DOHH2 (cell line): Measurements from ENCODE around the gene PTPRN2.

Source experiments
- H3F3A ChIP-seq: fragments of 200-600 bp; sonication (generic), shearing (Covaris generic); 2 replicates; pipeline ENCODE4 v1.6.0; 2016; ENCODE audit warnings: antibody characterized with exemption, mild to moderate bottlenecking; ENCODE audit not compliant: control insufficient read depth, insufficient read depth
- H3K27ac ChIP-seq: fragments of 200-600 bp; sonication (generic); 2 replicates; pipeline ENCODE4 v1.5.1; 2014; ENCODE audit warnings: low read depth, mild to moderate bottlenecking, low read length, moderate library complexity
- H3K27me3 ChIP-seq: fragments of 200-600 bp; sonication (generic); 2 replicates; pipeline ENCODE4 v1.6.1; 2014; ENCODE audit warnings: mild to moderate bottlenecking, low read length, mixed read lengths; ENCODE audit not compliant: control insufficient read depth
- H3K36me3 ChIP-seq: fragments of 200-600 bp; sonication (generic); 2 replicates; pipeline ENCODE4 v1.6.1; 2014; ENCODE audit warnings: mild to moderate bottlenecking, low read length, moderate library complexity, mixed read lengths; ENCODE audit not compliant: control insufficient read depth
- H3K4me1 ChIP-seq: fragments of 200-600 bp; sonication (generic); 2 replicates; pipeline ENCODE4 v1.6.1; 2014; ENCODE audit warnings: mild to moderate bottlenecking, low read length, mixed read lengths; ENCODE audit not compliant: control insufficient read depth
- H3K4me2 ChIP-seq: fragments of 200-600 bp; sonication (generic); 2 replicates; pipeline ENCODE4 v1.6.0; 2014; ENCODE audit warnings: mild to moderate bottlenecking, low read length, moderate library complexity
- H3K4me3 ChIP-seq: fragments of 200-600 bp; sonication (generic); 2 replicates; pipeline ENCODE4 v1.5.1; 2014; ENCODE audit warnings: mild to moderate bottlenecking, low read length, mixed read lengths
- H3K79me2 ChIP-seq: fragments of 200-600 bp; sonication (generic); 2 replicates; pipeline ENCODE4 v1.6.1; 2014; ENCODE audit warnings: mild to moderate bottlenecking, low read length, mixed read lengths; ENCODE audit not compliant: control insufficient read depth
- H3K9me2 ChIP-seq: fragments of 200-600 bp; sonication (generic); replicated peaks from 2 replicates; pipeline ENCODE4 v1.6.1; 2014; ENCODE audit warnings: mild to moderate bottlenecking, low read length, mixed read lengths; ENCODE audit not compliant: control insufficient read depth
- H3K9me3 ChIP-seq: fragments of 200-600 bp; sonication (generic); 2 replicates; pipeline ENCODE4 v1.6.1; 2014; ENCODE audit warnings: antibody characterized with exemption, low read length, mixed read lengths; ENCODE audit not compliant: control insufficient read depth, insufficient read depth
- H4K20me1 ChIP-seq: fragments of 200-600 bp; sonication (generic); 2 replicates; pipeline ENCODE4 v1.6.0; 2014; ENCODE audit warnings: low read depth, mild to moderate bottlenecking, antibody characterized with exemption, low read length, moderate library complexity; ENCODE audit not compliant: control insufficient read depth, insufficient read depth
- EZH2phosphoT487 ChIP-seq: fragments of 200-600 bp; sonication (generic); IDR thresholded peaks from 2 replicates; pipeline ENCODE4 v1.6.1; 2017; ENCODE audit warnings: borderline replicate concordance, mild to moderate bottlenecking, antibody characterized with exemption, low read length, moderate library complexity, mixed read lengths
- TF ChIP-seq, protein P1 (sequence below): fragments of 200-600 bp; sonication (generic); IDR thresholded peaks from one replicate; pipeline ENCODE4 v1.5.1; 2014; ENCODE audit warnings: antibody characterized with exemption, mild to moderate bottlenecking, low read depth, low read length; ENCODE audit not compliant: poor library complexity, severe bottlenecking

PTPRN2 gene

DNA sequence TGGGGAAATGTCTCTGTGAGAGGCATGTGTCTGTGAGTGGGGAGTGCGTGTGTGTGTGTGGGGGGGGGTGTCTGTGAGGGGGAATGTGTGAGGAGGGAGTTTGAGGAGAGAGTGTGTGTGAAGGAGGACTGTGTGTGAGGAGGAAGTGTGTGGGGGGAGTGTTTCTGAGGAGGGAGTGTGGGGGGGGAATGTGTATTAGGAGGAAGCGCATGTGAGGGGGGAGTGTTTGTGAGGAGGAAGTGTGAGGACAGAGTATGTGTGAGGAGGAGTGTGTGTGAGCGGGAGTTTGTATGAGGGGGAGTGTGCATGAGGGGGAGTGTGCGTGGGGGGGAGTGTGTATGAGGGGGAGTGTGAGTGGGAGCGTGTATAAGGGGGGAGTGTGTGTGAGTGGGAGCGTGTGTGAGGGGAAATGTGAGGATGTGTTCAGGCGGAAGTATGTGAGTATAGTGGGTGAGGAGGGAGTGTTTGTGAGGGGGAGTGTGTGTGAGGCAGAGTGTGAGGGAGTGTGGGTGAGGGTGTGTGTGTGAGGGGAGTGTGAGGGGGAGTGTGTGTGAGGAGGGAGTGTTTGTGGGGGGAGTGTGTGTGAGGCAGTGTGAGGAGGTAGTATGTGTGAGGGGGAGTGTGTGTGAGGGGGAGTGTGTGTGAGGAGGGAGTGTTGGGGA lies 21.8 kb upstream of the PTPRN2 start:
- H3K9me2 ChIP-seq: no peaks in the 10 kb centered on the region
- H3K79me2 ChIP-seq: 0 out of 2 replicates have a peak, but pooled peaks cover 3% of the 10 kb centered on the region

DNA sequence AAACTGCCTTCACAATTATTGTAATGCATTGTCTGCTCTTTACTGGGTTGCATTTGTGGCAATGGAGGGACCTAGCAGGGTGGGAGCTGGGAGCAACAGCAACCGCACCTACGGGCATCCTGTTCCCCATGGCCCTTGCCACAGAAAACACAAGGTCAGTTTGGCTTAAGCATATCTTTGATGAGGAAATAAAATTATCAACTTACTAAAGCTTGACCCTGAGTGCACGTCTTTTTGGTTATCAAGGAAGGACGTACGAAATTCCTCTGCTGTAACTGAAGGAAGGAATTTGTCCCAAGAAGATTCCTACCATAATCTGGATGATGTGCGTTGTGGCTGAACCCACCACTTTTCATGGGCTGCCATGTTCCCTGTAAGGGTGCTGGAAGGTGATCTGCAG lies 19.9 kb upstream of the PTPRN2 start:
- H3K4me1 ChIP-seq: peaks cover 11% of the 10 kb centered on the region
- peaks cover 42% of the 10 kb centered on the region for H3K36me3 ChIP-seq
- no peak overlapping the region for H3K4me3 ChIP-seq
- H3K79me2 ChIP-seq: no peaks in the 10 kb centered on the region
- H3K27ac ChIP-seq: no peak overlapping the region
- H3K9me2 ChIP-seq: no peaks in the 10 kb centered on the region
- TF ChIP-seq, protein P1, sequence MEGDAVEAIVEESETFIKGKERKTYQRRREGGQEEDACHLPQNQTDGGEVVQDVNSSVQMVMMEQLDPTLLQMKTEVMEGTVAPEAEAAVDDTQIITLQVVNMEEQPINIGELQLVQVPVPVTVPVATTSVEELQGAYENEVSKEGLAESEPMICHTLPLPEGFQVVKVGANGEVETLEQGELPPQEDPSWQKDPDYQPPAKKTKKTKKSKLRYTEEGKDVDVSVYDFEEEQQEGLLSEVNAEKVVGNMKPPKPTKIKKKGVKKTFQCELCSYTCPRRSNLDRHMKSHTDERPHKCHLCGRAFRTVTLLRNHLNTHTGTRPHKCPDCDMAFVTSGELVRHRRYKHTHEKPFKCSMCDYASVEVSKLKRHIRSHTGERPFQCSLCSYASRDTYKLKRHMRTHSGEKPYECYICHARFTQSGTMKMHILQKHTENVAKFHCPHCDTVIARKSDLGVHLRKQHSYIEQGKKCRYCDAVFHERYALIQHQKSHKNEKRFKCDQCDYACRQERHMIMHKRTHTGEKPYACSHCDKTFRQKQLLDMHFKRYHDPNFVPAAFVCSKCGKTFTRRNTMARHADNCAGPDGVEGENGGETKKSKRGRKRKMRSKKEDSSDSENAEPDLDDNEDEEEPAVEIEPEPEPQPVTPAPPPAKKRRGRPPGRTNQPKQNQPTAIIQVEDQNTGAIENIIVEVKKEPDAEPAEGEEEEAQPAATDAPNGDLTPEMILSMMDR: no peak
- TF ChIP-seq EZH2phosphoT487: no peak
- no peaks in the 10 kb centered on the region for H3F3A ChIP-seq
- no peak overlapping the region for H3K4me2 ChIP-seq
- 0 out of 2 replicates have a peak, but pooled peaks cover 5% of the 10 kb centered on the region for H4K20me1 ChIP-seq
- H3K27me3 ChIP-seq: no peaks in the 10 kb centered on the region
- H3K9me3 ChIP-seq: no peaks in the 10 kb centered on the region

More for the DNA sequence above, 21.8 kb upstream of the PTPRN2 start:
- no peak overlapping the region for H3K4me3 ChIP-seq
- 0 out of 2 replicates have a peak, but pooled peaks cover 5% of the 10 kb centered on the region for H4K20me1 ChIP-seq
- peaks cover 3% of the 10 kb centered on the region; the same call in 1 of the 2 replicates for H3F3A ChIP-seq
- no peaks in the 10 kb centered on the region for H3K9me3 ChIP-seq
- H3K36me3 ChIP-seq: peaks cover 50% of the 10 kb centered on the region
- H3K27ac ChIP-seq: no peak overlapping the region
- no peak for TF ChIP-seq EZH2phosphoT487
- TF ChIP-seq, protein P1: no peak
- H3K4me1 ChIP-seq: peaks cover 28% of the 10 kb centered on the region
- H3K27me3 ChIP-seq: no peaks in the 10 kb centered on the region
- H3K4me2 ChIP-seq: no peak overlapping the region

DNA sequence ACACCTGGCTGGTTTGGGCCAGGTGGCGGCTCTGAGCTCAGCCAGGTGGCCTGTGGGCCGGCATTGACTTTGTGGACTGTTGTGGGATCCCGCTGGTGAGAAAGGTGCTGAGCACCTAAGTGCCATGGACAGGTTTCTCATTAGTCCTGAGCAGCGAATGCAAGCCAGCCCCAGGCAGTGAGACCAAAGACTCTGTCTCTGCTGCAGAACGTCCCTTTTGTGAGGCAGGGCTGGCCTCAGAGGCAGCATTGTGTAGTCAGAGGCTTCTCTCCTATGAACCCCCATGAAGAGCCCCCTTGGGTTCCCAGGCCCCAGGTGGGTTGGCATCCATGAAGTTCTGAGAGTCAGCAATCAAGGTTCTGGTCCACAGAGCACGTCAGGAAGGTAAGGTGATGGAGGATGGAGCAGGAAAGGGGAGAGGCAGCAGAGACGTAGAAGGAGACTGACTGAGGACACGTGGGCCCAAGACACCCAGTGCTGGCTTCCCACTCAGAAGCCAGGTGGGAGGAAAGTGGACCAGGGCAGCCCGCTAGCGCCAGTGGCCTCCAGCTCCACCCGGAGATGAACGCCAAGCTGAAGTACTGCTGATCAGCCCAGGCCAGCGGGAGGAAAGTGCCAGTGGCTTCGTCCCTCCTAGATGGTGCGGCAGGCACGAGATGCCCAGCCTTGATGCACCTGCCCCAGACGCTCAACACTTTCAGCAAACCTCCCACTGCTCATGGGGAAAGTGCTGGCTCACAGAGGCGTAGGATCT lies 19.2 kb upstream of the PTPRN2 start:
- Histone ChIP-seq H3K9me2 (no peaks in the 10 kb centered on the region), H3K4me1 (peaks cover 8% of the 10 kb centered on the region; the same call in 1 of the 2 replicates), H3K27ac (no peak overlapping the region), H3K79me2 (no peaks in the 10 kb centered on the region), H3K9me3 (no peaks in the 10 kb centered on the region), H3K4me2 (no peak overlapping the region), H3K36me3 (peaks cover 35% of the 10 kb centered on the region), H3F3A (no peaks in the 10 kb centered on the region), H3K4me3 (no peak overlapping the region), H4K20me1 (0 out of 2 replicates have a peak, but pooled peaks cover 2% of the 10 kb centered on the region), H3K27me3 (no peaks in the 10 kb centered on the region)
- TF ChIP-seq, protein P1: no peak
- TF ChIP-seq EZH2phosphoT487: no peak
